Adipose tissue (tissue), 3 donors: Measurements from ENCODE around the gene SUMF1. TPM values are rescaled to one million over a fixed set of nuclear protein-coding genes. Genes with fewer than 3 reads are reported as not detected.

Experiments used
- H3K27ac ChIP-seq: one replicate; pipeline ENCODE4 v1.5.1; 2013; ENCODE audit warnings: low read depth, low read length
- WGBS, 3 donors: extraction: QIAGEN DNeasy Blood & Tissue Kit; methylation state at CpG; one replicate each; pipeline ENCODE4 v1.1.7; 2013; 5-methylcytosine and 5-hydroxymethylcytosine counted together
- polyA plus RNA-seq, 3 donors: library from polyadenylated mRNA; stranded (reverse); fragments of 200-250 nt; gene quantifications; one replicate each; pipeline ENCODE4 v1.2.3, GENCODE V29; 2013
- donor health status: healthy with polysubstance abuse.
- donor health status: Bipolar disorder and iron deficiency.
- donor health status: healthy.

The SUMF1 gene
- polyA plus RNA-seq, 3 donors = 11.5 to 19.7 (median 16.5) TPM

- WGBS, 3 donors = 95 to 97% (median 95%) methylated on average over 2 of the region's 2 CpGs
- H3K27ac ChIP-seq = no peak overlapping the region
These were observed 62.2 kb downstream of the SUMF1 start for GRCh38 chr3:4404881-4405280.

GRCh38 chr3:4401441-4401840 lies 65.6 kb downstream of the SUMF1 start:
- no peak overlapping the region for H3K27ac ChIP-seq
- 88 to 92% (median 91%) methylated on average over 4 of the region's 4 CpGs for WGBS, 3 donors

DNA sequence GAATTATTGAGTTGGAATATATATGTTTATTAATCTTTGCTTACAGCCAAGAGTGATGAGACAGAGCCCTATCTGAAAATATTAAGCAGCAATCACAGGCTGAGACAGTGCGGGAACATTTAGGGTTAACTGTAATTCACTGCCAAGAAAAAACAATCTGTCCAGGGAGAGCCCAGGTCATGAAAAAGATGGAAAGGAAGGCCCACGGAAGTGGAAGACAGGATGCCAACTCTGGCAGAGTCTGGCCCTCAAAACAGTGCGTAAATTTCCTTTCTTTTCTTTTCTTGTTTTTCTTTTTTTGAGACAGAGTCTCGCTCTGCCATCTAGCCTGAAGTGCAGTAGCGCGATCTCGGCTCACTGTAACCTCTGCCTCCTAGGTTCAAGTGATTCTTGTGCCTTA lies 67.6 kb downstream of the SUMF1 start:
- WGBS, 3 donors = 85 to 93% (median 91%) methylated on average over 7 of the region's 7 CpGs
- H3K27ac ChIP-seq = no peak overlapping the region

DNA sequence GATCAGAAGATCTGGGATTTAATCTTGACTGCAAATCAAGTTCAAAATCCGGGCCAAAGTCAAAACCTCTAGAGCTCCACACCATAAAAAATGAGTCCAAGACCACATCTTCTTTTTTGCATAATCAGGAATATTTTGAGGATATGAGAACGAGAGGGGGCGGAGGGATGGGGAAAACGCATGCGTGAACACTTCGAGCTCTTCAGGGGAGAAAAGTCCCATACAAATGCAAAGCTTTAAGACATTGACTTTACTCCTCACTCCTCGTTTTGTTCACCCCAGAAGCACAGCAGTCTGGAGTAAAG lies 68.2 kb downstream of the SUMF1 start:
- WGBS, 3 donors = 76 to 89% (median 85%) methylated on average over 7 of the region's 7 CpGs

DNA sequence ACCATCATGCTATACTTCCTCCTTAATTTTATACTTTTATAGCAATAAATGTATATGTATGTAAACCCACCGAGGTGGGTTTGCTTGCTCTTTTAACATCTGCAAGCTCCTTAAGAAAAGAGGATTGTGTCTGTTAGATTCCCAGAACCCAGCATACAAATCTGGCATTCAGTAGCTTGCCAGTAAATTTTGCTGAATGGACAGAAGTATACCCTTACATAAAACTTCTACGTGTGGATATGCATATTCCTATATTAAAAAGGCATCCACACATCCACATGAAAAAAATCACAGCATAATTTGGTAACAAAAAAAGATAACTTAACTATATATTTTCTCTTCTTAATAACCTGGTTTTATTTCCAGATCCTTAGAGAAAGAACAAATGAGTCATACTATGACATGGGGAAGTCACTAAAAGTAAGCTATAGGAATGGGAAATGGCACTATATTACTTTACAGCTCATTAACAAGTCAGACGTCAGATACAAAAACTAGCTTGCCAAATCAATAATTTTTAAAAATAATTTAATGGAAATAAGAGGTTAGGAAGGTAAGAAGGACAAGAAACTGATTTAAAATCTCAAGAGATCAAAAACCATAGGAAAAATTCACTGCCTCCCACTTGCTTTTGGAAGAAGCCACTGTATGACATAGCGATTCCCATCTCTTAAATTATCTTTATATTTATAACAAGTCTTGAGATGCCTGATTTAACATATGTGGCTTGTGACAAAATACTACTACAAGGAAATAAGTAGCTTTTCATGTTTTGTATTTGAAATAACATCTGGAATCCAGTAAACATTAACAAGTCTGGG lies 68.7 kb downstream of the SUMF1 start:
- WGBS, 3 donors = 79 to 82% (median 82%) methylated on average over 4 of the region's 4 CpGs
- H3K27ac ChIP-seq = no peak overlapping the region

More for the DNA sequence above, 68.2 kb downstream of the SUMF1 start:
- H3K27ac ChIP-seq = no peak overlapping the region

DNA sequence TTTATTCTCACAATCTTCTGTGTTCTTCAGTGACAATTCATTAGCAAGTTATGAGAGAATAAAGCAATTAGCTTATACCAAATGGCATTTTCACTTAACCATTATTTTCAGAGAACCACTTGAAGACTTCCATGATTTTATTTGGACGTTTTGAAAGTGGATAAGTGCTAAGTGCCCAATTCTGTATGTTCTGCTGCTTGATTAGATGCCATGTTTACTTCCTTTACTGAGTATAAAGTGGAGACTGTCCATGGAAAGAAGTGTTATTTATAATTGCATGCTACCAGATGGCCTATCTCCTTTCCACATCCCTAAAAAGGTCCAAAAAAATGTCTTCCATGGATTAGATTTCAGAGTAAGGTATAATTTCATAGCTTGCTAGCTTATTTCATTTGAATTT lies 69.6 kb downstream of the SUMF1 start:
- no peak overlapping the region for H3K27ac ChIP-seq
- 73 to 78% (median 76%) methylated on average over 1 of the region's 1 CpG for WGBS, 3 donors

GRCh38 chr3:4396542-4396941 lies 70.5 kb downstream of the SUMF1 start:
- 38 to 65% (median 43%) methylated on average over 1 of the region's 1 CpG for WGBS, 3 donors
- no peak overlapping the region for H3K27ac ChIP-seq

DNA sequence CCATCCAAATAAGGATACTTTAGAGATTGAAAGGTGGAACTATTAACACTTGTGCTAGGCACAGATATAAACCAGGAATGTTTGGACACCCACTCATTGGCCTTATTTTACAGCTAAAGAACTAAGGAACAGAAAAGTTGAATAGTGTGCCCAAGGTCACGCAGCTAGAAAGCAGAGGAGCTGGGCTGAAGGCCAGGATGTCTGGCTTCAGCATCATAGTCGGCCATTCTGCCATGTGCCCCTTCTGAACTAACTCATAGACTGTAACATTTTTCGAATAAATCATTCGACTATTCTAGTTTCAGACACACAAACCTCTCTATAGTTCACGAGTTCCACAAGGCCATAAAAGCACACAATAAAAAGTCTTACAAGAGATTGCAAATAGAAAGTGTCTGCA lies 71.1 kb downstream of the SUMF1 start:
- WGBS, 3 donors = 79 to 89% (median 84%) methylated on average over 5 of the region's 5 CpGs
- H3K27ac ChIP-seq = no peak overlapping the region

DNA sequence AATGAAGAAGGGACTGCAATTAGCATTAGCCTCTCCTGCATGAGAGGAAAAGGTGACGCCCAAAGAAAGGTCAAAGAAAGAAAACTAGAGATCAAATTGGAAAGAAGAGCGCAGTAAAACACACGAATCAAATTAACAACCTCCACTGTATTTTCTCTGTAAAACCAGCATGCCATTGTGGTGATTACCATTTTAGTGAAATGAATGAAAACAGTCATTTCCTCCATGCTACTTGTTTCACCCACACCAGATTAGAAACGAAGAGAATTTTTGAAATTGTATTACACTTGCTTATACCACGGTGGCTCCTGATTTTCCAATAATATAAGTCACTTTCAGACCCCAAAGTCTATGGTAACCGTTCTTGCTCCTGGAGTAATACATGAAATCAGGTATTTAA lies 71.6 kb downstream of the SUMF1 start:
- WGBS, 3 donors = 92 to 95% (median 95%) methylated on average over 6 of the region's 6 CpGs
- no peak overlapping the region for H3K27ac ChIP-seq

- no peak overlapping the region for H3K27ac ChIP-seq
- WGBS, 3 donors = 95 to 98% (median 97%) methylated on average over 2 of the region's 2 CpGs
These were observed 72.5 kb downstream of the SUMF1 start for GRCh38 chr3:4394567-4394966.

- WGBS, 3 donors = 71 to 93% (median 72%) methylated on average over 3 of the region's 3 CpGs
- H3K27ac ChIP-seq = no peak overlapping the region
These were observed 73.0 kb downstream of the SUMF1 start for GRCh38 chr3:4394048-4394447.

DNA sequence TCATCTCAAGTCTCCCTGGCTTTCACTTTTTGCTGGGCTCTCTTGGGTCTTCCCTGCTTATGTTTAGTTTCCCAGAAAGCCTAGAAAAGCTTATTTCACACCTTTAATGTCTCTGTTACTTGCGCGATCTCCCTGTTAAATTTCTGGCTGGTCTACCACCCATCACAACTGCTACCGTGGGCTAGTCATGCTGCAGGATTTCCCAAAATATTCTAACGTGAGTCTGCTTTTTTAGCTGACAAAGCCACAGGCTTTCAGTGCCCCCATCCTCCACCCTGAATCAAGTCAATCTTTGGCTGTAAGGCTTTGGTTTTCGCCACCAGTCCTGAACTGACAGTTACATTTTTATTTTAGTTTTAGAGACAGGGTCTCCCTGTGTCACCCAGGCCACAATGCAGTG lies 74.1 kb downstream of the SUMF1 start:
- no peak overlapping the region for H3K27ac ChIP-seq
- 94 to 96% (median 96%) methylated on average over 5 of the region's 5 CpGs for WGBS, 3 donors

DNA sequence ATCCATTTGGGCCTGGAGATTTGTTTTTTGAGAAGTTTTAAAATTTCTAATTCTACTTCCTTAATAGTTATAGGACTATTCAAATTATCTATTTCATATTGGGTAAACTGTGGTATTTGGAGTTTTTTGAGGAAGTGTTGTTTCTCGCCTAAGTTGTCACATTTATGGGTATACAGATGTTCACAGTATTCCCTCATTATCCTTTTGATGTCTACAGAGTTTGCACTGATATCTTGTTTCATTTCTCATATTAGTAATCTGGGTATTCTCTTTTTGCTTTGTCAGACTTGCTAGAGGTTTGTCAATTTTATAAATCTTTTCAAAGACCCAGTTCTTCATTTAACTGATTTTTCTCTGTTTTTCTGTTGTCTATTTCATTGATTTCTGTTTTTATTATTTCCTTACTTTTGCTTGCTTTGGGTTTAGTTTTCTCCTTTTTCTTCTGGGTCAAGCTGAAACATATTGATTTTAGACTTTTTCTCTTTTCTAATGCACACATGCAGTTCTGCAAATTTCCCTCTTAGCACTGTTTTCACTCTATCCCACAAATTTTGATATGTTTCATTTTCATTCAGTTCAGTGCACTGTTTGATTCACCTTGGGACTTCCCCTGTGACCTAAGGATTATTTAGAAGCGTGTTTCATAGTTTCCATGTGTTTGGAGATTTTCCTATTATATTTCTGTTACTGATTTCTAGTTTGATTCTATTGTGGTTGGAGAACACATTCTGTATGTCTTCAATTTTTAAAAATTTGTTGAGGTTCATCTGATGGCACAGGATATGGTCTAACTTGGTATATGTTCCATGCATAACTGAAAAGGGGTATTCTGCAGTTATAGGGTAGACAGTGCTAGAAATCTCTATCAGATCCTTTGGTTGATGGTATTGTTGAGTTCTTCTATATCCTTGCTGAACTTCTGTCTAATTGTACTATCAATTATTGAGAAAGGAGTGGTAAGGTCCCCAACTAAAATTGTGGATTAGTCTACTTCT lies 79.6 kb downstream of the SUMF1 start:
- no peak overlapping the region for H3K27ac ChIP-seq
- 85 to 97% (median 90%) methylated on average over 2 of the region's 2 CpGs for WGBS, 3 donors

DNA sequence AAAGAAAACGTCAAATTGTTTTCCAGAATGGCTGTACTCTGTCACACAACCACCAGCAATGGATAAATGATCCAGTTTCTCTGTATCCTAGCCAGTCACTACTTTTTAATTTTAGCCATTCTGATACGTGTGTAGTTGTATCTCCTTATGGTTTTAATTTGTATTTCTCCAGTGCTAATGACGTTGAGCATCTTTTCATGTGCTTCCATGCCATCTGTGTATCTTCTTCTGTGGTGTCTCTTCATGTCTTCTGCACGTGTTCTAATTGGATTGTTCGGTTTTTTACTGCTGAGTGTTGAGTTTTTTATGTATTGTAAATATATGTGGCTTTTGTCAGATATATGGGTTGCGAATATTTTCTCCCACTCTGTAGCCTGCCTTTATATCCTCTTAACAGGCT lies 81.9 kb downstream of the SUMF1 start:
- H3K27ac ChIP-seq = no peak overlapping the region
- 92 to 94% (median 93%) methylated on average over 6 of the region's 6 CpGs for WGBS, 3 donors

GRCh38 chr3:4380013-4380412 lies 87.1 kb downstream of the SUMF1 start:
- WGBS, 3 donors = 95 to 97% (median 97%) methylated on average over 4 of the region's 4 CpGs
- no peak overlapping the region for H3K27ac ChIP-seq

DNA sequence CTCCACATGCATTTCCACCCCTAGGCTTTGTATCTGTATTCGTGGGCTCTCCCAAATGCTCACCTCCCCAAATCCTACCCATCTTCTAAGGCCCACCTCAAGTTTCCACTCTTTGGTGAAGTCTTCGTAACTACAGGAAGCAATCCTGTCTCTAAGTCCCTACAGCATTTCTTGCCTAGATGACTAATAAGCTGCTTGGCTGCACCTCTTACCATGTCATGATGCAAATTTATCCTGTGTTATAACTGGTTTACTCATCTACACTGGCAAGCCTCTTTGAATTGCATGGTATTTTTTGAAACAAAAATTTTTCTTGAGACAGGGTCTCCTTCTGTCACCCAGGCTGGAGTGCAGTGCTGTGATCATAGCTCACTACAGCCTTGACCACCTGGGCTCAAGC lies 90.6 kb downstream of the SUMF1 start:
- 95 to 98% (median 96%) methylated on average over 2 of the region's 2 CpGs for WGBS, 3 donors
- H3K27ac ChIP-seq = no peak overlapping the region

- H3K27ac ChIP-seq = no peak overlapping the region
- 90 to 93% (median 92%) methylated on average over 2 of the region's 2 CpGs for WGBS, 3 donors
These were observed 91.2 kb downstream of the SUMF1 start for GRCh38 chr3:4375911-4376310.

DNA sequence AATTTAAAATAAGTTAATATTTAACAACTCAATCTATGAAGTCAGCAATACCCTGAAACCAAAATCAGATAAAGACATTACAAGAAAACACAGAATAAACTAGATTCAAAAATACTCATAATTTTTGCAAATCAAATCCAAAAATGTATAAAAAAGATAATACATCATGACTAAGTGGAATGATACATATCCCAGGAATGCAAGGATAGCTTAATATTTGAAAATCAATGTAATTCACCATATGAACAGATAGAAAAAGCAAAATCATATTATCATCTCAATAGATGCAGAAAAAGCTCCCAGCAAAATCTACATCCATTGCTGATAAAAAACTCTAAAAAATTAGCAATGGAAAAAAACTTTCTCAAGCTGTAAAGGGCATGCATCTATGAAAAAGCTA lies 93.4 kb downstream of the SUMF1 start:
- no peak overlapping the region for H3K27ac ChIP-seq

- H3K27ac ChIP-seq = no peak overlapping the region
- WGBS, 3 donors = 96 to 99% (median 98%) methylated on average over 2 of the region's 2 CpGs
These were observed 104.5 kb downstream of the SUMF1 start for GRCh38 chr3:4362523-4362922.
